NCI-H2107 (cell line): Measurements from ENCODE around the gene FAM20C.
"Not testable (repeated sequence)": the region's sequence is repeated elsewhere in the genome, so short reads cannot be mapped to it uniquely, and the experiment has no call there.

Experiments
- DNase-seq: peaks from one replicate; lab custom pipeline; 2025; lab: John Stamatoyannopoulos, UW

FAM20C gene

DNA sequence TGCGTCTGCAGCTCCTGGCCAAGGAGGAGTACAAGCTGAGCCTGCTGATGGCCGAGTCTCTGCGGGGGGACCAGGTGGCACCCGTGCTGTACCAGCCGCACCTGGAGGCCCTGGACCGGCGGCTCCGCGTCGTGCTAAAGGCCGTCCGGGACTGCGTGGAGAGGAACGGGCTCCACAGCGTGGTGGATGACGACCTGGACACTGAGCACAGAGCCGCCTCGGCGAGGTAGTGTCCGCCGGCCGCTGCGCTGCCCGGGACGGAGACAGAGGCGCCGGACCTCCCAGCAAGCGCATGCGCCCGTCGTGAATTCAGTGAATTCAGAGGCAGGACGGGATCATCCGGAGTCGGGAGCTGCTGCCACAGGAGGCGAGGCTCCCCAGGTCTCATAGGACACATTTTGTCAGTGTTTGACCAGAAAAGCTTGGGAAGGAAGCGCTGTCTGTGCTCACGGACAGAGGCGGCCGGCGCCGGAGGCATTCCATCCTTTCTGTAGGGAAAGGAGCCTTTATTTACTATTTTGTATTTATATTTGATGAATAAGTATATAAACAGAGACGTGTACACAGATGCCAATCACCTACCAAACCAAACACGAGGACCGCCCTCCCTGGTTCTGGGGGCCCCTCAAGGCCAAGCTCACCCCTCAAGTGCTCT is 67.5 kb downstream of the FAM20C start:
- DNase-seq, result no peak

DNA sequence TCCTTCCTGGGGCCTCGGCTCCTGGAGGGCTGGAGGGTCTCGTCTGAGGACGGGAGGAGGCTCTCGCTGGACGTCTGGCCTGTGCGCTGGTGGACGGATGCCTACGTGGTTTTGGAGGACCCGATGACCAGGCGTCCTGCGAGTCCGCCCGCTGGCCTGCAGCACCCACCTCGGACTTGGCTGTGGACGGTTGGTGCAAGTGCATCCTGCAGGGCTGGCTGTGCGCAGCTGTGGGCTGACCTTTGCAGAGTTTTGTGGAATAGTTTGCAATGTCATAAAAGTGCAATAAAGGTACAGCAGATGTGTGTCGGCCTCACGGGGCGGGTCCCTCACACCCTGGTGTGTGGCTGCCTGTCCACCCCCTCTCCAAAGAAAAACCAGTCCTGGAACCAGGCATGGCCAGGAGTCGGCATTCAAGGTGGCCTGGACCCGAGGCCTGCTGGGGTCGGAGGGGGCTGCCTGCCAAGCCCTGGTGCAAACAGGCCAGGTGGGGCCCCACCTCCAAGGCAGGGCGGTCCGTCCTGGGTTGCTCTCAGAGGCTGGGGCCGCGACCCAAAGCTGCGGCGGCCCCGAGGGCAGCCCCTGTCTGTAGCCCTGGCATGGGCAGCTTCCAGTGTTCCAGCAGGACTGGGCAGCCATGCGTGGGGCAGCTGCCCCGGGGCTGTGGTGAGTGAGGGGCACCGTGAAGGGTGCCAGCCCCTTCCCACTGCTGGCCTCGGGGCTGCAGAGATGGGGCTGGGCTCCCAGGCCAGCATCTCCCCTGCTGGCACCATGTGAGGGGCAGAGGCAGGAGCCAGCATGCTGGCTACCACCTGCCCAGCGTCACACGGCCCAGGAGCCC is 68.3 kb downstream of the FAM20C start:
- no peak for DNase-seq

DNA sequence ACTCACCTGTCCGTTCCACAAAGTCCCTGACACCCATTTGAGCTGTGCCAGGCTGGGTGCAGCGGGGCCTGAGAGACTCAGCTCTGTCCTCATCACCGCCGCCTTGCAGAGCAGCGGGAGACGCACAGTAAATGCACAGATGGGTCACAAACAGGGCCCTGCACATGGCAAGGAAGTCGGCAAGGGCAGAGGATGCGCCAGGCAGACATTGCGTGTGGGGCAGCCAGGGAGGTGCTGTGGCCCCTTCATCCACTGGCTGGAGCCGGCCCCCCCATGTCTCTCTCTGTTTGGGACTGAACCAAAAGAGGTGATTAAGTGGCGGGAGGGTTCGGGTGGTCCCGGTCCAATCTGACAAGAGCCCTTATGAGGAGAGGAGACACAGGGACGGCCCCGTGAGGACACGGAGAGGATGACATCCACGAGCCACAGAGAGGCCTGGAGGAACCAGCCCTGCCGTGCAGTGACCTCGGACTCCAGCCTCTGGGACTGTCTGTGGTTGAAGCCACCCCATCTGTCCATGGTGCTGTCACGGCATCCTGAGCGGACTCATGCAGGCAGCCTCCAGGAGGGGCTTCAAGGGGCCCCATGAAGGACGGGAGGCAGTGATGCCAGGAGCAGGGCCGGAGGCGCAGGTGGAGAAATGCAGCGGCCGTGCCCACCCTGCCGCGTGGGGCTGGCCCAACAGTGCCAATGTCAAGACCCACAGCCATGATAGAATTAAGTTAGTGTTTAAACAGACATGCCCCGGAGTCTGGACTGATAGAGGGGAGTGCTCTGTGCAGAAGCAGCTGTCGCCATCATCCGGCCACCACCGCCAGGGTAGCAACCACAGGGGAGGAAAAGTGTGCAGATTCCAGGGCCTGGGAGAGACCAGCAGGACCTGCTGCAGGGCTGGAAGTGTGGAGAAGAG is 69.2 kb downstream of the FAM20C start:
- no peak for DNase-seq

DNA sequence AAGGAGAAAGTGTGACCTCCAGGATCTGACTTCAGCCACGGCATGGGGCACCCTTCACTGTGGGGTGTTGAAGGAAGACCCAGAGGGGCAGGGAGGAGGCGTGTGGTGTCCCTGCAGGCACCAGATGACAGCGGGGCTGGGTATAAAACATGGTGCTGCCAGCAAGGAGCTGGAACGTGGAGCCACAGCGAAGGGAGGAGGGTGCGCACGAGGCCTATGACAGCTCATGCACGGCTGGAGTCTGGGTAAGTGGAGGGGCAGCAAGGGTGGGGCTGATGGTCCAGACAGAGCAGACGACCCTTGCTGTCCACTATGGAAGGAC is 69.8 kb downstream of the FAM20C start:
- DNase-seq, result no peak

DNA sequence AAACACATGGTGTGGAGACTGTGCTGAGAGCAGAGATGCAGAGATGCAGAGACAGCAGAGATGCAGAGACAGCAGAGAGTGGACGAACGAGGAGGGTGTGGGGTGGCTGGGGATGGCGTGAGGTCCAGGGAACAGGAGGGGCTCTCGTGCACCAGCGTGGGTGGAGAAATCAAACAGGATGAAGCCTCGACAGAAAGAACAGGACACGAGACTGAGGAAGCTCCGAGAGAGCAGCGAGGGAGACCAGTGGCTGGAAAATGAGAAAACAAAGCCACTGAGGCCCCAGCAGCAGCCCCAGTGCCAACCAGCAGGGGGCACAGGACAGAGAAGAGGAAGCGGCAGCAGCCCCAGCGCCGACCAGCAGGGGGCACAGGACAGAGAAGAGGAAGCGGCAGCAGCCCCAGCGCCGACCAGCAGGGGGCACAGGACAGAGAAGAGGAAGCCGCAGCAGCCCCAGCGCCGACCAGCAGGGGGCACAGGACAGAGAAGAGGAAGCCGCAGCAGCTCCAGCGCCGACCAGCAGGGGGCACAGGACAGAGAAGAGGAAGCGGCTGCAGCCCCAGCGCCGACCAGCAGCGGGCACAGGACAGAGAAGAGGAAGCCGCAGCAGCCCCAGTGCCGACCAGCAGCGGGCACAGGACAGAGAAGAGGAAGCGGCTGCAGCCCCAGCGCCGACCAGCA is 70.4 kb downstream of the FAM20C start:
- DNase-seq, result not testable (repeated sequence)

DNA sequence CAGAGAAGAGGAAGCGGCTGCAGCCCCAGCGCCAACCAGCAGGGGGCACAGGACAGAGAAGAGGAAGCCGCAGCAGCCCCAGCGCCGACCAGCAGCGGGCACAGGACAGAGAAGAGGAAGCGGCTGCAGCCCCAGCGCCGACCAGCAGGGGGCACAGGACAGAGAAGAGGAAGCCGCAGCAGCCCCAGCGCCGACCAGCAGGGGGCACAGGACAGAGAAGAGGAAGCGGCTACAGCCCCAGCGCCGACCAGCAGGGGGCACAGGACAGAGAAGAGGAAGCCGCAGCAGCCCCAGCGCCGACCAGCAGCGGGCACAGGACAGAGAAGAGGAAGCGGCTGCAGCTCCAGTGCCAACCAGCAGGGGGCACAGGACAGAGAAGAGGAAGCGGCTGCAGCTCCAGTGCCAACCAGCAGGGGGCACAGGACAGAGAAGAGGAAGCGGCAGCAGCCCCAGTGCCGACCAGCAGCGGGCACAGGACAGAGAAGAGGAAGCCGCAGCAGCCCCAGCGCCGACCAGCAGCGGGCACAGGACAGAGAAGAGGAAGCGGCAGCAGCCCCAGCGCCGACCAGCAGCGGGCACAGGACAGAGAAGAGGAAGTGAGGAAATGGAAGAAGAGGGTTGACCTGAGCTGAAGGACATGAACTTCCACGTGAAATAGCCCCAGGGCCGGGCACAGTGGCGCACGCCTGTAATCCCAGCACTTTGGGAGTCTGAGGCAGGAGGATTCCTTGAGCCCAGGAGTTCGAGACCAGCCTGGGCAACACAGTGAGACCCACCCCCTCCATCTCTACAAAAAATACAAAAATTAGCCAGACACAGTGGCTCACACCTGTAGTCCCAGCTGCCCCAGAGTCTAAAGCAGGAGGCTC is 71.3 kb downstream of the FAM20C start:
- not testable (repeated sequence) for DNase-seq

DNA sequence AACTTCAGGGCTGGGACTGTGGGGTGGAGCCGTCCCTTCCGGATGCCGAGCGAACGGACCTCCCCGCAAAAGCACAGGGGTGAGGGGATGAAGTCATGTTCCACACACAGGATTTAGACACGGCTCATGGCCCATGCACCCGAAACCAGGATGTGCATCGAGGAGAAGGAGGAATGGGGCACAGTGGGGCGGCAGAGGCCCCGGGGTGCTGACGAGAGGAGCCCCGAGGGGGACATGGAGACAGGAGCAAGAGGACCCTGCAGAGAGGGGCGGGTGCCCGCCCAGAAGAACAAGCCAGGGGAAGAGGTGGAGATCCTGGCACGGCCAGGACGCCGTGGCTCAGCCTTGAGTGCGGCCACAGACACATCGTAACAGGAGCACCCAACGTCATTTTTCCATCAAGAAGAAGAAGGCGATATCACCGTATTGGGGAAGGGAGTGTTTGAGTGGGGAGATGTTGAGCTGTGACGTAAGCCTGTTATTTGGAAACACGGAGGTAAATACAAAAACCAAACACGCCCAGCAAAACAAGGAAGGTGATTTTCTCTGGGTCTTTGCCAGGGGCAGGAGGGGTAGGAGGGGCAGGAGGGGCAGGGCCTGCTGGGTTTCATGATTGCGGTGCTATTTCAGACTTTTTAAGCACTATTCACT is 72.3 kb downstream of the FAM20C start:
- no peak for DNase-seq

DNA sequence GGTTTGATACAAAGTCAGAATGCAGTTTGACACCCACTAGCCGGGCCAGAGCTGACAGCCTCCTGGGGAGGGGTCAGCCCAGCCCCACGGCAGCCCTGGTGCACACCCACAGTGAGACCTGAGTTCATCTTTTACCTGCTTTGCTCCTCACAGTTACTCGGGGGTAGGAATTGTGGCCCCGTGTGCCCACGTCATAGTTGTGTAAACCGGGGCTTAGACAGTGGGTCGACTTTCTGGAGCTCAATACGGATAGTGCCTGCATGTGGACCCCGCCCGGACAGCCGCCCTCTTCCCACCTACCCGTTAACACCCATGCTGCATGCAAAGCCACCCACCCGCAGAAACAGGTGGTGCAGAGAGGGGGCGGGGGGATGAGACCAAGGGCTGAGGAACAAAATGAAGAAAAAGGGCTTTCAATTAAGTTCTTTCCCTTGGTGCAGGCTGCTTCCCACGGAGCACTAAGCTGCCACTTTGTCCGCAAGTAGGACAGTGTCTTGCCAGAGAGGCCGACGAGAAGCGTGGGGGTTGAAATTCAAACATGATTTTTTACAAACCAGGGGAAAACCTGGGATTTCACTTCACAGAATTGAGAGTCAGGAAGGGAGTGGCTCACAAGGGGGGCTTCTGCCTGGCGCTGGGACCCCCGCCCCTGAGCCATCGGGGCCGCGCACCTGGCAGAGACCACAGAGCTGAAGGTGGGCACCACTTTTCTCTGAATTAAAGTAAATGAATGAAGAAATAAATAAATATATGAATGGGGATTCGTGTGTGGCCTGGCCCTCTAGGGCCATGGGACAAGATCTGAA is 73.0 kb downstream of the FAM20C start:
- no peak for DNase-seq

DNA sequence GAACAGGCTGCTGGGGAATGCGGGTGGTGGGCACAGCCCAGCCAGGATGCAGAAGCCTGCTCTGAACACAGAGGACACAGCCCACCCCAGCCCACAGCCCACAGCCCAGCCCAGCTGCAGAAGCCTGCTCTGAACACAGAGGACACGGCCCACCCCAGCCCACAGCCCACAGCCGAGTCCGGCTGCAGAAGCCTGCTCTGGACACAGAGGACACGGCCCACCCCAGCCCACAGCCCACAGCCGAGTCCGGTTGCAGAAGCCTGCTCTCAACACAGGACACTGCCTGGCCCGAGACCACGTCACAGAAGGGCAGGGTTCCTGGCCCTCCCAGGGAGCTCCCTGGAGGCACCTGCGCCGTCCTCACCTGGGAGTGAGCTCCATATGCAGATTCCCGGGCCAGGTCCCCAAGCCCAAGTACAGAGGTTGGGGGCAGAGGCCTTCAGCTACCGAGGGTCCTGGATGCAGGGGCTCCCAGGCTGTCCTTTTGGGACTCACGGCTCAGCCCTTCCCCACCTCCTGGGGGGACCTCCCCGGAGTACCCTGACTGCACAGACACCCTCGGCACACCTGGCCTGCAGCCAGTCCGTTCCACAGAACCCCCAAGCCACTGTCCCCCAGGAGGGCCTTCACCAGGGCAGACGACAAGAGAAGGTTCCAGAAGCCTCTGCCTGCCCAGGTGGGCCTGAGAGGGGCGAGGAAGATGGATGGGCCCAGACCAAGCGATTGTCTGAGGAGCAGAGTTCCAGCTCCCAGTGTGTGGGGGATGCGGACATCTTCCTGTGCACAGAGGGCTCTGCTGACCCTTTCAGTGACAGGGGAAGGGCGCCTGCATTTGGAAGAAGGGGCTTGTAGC is 73.9 kb downstream of the FAM20C start:
- no peak for DNase-seq

DNA sequence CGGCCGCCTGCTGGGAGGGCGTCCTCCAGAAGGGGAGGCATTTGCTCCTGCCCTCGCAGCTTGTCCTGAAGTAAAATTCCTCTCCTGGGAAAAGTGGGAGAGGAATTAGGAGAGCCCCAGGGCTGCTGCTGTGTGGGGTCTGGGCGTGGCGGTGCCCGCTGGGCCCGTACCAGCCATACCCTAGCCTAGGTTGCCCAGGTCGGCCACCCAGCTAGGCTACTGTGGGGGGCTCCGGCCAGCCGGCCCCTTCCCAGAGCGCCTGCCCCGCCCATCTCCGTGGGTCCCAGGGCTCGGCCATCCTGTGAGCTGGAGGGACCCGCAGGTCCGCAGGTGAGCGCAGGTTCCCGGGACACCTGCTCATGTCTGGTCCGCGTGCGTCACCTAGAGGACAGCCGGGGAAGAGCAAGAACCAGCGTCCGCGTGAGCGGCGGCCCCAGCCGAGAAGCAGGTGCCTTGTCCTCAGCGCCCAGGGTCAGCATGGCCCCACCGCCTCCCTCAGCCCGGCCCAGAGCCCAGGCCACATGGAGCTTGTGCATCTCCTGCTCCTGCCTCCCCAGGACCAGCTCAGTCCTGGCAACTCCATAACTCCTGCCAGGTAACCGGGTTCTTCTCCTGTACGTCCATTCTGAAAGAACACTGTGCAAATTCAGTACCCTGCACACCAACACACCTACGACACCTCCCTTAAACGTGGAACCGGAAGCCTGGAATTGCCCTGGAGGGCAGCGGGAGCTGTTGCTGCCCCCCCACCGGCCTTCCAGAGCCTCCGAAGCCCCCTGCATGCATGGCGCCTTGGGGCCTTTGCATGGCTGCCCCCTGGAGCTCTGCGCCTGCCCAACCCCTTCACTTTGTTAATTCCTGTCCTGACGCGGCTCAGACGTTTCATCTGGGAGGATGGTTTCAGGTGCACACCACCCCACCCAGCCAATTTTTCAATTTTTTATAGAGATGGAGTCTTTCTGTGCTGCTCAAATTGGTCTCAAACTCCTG is 74.8 kb downstream of the FAM20C start:
- DNase-seq, result no peak

DNA sequence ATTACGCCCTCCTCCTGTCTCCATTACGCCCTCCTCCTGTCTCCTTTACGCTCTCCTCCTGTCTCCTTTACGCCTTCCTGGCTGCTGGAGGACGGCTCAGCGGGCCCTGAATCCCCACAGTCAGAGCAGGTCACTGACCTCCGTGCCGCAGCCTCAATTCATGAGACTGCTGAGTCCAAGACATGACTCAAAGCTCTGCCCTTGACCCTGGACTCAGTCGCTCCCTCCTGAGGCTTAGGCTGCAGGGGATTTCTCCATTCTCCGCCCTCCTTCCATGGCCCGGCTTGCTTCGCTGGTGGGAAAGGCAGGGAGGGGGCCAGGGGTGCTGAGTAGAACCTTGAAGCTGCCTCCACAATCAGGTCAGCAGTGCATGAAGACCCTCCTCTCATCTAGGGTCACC is 76.6 kb downstream of the FAM20C start:
- DNase-seq, result no peak

DNA sequence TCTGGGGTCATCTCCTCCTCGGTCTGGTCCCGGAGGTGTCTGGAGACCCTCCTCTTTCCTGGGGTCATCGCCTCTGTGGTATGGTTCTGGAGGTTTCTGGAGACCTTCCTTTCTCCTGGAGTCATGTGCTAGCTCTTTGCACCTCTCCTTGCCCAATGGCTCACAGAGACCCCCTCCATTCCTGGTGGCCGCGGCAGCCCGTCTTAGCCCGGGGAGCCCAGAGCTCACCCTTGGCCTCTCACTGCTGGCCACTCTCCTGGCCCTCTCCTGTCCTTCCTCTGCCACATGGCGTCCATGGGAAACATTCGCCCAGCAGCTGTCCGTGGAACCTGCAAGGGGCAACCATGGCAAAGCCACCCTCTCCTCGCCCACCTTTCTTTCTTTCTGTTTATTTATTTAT is 77.3 kb downstream of the FAM20C start:
- no peak for DNase-seq

DNA sequence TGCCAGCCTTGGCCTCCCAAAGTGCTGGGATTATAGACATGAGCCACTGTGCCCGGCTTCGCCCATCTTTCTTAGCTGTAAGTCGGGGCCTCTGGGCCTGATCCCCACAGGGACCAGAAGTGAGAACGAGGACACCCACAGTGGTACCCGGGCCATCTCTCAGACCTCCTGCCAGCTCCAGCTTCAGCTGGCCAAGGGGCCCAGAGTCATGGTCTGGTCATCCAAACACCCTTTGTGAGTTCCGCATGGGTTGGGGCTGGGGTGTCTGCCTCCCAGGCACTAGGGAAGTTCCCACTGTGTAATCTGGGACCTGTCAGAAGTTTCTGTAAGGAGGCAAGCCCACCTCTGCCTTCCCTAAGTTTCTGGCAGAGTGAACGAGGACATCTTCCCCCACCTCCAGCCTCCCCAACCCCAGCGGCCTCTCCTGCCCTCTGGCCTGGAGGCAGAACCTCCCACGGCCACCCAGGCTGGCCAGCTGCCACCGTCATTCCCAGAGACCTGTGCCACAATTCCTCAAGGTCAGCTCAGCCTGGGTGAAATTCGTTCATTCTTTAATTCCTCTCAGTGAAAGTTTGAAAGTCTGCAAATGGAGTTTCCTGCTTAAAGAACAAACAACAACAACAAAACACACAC is 78.1 kb downstream of the FAM20C start:
- no peak for DNase-seq

DNA sequence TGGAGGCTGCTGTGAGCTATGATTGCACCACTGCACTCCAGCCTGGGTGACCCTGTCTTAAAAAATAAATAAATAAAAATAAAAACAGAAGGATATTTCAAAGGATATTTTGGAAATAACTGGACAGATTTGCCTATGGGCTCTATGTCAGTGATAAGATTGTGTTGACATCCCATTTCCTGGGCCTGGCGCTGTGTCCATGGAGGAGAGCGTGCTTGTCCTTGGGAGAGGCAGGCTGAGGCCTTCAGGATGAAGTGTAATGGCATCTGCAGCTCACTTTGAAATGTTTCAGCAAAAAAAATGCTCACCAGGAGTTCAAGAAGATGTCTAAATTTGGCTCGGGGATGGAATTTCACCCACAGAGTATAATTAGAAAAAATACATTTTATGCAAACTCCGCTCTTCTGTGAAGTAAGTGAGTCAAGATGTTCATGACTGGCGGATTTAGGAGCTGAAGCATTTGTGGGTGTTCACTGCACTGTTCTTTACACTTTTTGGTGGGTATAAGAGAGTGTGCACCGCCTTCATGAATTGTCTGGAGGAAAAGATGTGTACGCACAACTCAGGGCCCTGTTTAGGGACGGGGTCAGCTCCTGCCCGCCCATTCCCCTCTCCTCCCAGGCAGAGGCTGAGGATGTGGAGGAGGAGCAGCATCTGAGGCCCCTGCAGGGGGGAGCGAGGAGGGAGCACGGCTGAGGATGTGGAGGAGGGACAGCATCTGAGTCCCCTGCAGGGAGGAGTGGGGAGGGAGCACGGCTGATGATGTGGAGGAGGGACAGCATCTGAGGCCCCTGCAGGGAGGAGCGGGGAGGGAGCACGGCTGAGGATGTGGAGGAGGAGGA is 79.1 kb downstream of the FAM20C start:
- DNase-seq, result no peak

DNA sequence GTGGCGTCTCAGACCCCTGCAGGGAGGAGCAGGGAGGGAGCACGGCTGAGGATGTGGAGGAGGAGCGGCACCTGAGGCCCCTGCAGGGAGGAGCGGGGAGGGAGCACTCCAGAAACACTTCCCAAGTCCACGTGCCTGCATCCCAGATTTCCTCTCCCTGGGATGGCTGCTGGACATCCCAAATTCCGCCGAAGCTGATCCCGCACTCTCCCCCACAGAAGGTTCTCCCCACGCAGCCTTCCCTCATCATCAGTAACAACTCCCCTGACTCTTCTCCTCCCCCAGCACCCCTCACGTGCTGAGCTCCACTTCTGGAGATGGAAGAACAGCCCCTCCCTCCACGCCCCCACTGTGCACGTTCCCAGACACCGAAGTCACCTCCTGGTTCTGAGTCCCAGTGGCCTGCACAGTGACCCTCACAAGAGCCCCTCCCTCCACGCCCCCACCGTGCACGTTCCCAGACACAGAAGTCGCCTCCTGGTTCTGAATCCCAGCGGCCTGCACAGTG is 79.8 kb downstream of the FAM20C start:
- DNase-seq, result no peak

DNA sequence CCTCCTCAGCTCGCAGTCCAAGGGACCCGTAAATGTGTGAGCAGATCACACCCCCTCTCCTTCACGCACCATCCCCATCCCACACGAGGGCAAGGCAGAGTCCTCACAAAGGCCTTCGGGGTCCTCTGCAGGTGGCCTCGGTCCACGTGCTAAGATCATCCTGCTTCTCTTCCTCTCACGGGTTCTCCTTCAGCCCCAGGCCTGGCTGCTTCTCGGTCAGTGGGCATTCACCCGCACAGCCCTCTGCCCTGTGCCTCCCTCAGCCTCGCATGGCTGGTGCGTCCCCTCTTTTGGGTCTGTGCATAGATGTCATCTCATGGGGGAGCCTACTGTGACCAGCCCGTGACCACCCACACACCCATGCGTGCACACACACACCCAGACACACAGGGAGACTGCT is 80.3 kb downstream of the FAM20C start:
- DNase-seq, result no peak
